Astrocyte (in vitro differentiated cells and primary cell): ENCODE results near the gene CTNNA3. TPM values are rescaled to one million over a fixed set of nuclear protein-coding genes. Genes with fewer than 3 reads are reported as not detected.

Experiments
- DNase-seq: peaks from one replicate; pipeline ENCODE4 v3.0.0-alpha.2; 2010; ENCODE audit warnings: low read depth
- FAIRE-seq: peaks from 2 replicates; lab custom pipeline; 2011; peaks lifted over from hg19 to GRCh38; lab: Jason Lieb, UNC
- H2AFZ ChIP-seq: 2 replicates; pipeline ENCODE4 v1.6.0; 2012; ENCODE audit warnings: low read depth, low read length, inconsistent platforms
- H3K27ac ChIP-seq: 2 replicates; pipeline ENCODE4 v1.5.1; 2011; ENCODE audit warnings: low read depth, low read length, inconsistent platforms
- H3K27me3 ChIP-seq: 2 replicates; pipeline ENCODE4 v1.6.0; 2011; ENCODE audit warnings: low read length, inconsistent platforms; ENCODE audit not compliant: insufficient read depth
- H3K36me3 ChIP-seq: 2 replicates; pipeline ENCODE4 v1.5.1; 2011; ENCODE audit warnings: low read length, inconsistent platforms; ENCODE audit not compliant: insufficient read depth
- H3K4me1 ChIP-seq: 2 replicates; pipeline ENCODE4 v1.5.1; 2011; ENCODE audit warnings: low read length, inconsistent platforms; ENCODE audit not compliant: insufficient read depth
- H3K4me2 ChIP-seq: 2 replicates; pipeline ENCODE4 v1.6.0; 2012; ENCODE audit warnings: low read length, inconsistent platforms
- H3K4me3 ChIP-seq: 2 replicates; pipeline ENCODE4 v1.5.1; 2011; ENCODE audit warnings: low read depth, mild to moderate bottlenecking, low read length, inconsistent platforms; ENCODE audit not compliant: insufficient read depth
- H3K79me2 ChIP-seq: 2 replicates; pipeline ENCODE4 v1.6.0; 2012; ENCODE audit warnings: mild to moderate bottlenecking, low read length, inconsistent platforms; ENCODE audit not compliant: insufficient read depth
- H3K9ac ChIP-seq: 2 replicates; pipeline ENCODE4 v1.6.0; 2012; ENCODE audit warnings: mild to moderate bottlenecking, low read length, inconsistent platforms
- H3K9me3 ChIP-seq: 2 replicates; pipeline ENCODE4 v1.5.1; 2012; ENCODE audit warnings: low read depth, mild to moderate bottlenecking, low read length, inconsistent platforms; ENCODE audit not compliant: insufficient read depth
- H4K20me1 ChIP-seq: 2 replicates; pipeline ENCODE4 v1.6.0; 2012; ENCODE audit warnings: low read length, inconsistent platforms; ENCODE audit not compliant: insufficient read depth
- H3K27ac Mint-ChIP-seq: one replicate; pipeline ENCODE4 v1.8.0; 2021; ENCODE audit warnings: mild to moderate bottlenecking, mixed read lengths; ENCODE audit not compliant: unreplicated experiment
- H3K27me3 Mint-ChIP-seq: one replicate; pipeline ENCODE4 v1.8.0; 2021; ENCODE audit warnings: low read depth, mixed read lengths; ENCODE audit not compliant: unreplicated experiment
- H3K36me3 Mint-ChIP-seq: one replicate; pipeline ENCODE4 v1.8.0; 2021; ENCODE audit warnings: low read depth, mixed read lengths; ENCODE audit not compliant: unreplicated experiment
- H3K4me1 Mint-ChIP-seq: one replicate; pipeline ENCODE4 v1.8.0; 2021; ENCODE audit warnings: low read depth, mixed read lengths; ENCODE audit not compliant: unreplicated experiment
- H3K4me3 Mint-ChIP-seq: one replicate; pipeline ENCODE4 v1.8.0; 2021; ENCODE audit warnings: mild to moderate bottlenecking, moderate library complexity, mixed read lengths; ENCODE audit not compliant: unreplicated experiment
- H3K9me3 Mint-ChIP-seq: one replicate; pipeline ENCODE4 v1.8.0; 2021; ENCODE audit warnings: mild to moderate bottlenecking, mixed read lengths; ENCODE audit not compliant: unreplicated experiment
- EZH2 ChIP-seq: IDR thresholded peaks from 2 replicates; pipeline ENCODE4 v1.6.1; 2012; ENCODE audit warnings: mild to moderate bottlenecking, low read length, inconsistent platforms; ENCODE audit not compliant: insufficient read depth
- total RNA-seq: library from RNA; stranded (reverse); gene quantifications from 2 replicates; pipeline ENCODE4 v1.2.1, GENCODE V29; 2021
- TF ChIP-seq, protein P1 (sequence below): IDR thresholded peaks from 2 replicates; pipeline ENCODE4 v1.5.1; 2011; ENCODE audit warnings: low read depth, mild to moderate bottlenecking, inconsistent platforms, low read length, moderate library complexity; ENCODE audit not compliant: insufficient read depth

The CTNNA3 gene
- total RNA-seq, 1 donor from 2014 or later: 0.73 TPM

DNA sequence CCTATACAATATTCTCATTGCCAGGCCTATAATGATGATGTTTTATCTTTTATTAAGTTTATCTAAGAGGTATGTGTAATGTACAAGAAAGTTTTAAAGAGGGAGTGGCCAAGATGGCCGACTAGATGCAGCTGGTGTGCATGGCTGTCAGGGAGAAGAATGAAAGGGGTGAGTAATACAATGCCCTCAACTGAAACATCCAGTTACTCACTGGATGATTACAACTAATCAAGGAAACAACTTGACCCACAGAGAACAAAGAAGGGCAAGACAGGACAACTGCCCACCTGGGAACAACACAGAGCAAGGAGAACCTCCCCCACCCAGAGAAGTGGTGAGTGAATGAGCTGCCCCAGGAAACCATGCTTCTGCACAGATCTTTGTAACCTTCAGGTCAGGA, 1650.1 kb downstream of the CTNNA3 start:
- no peaks in the 10 kb centered on the region for H3K27me3 ChIP-seq
- no peaks in the 10 kb centered on the region for H3K27me3 Mint-ChIP-seq
- no peak overlapping the region for H2AFZ ChIP-seq
- no peak overlapping the region for H3K4me3 Mint-ChIP-seq
- no peak overlapping the region for H3K27ac Mint-ChIP-seq
- H3K4me1 Mint-ChIP-seq: no peaks in the 10 kb centered on the region
- peaks cover 5% of the 10 kb centered on the region for H3K9me3 ChIP-seq
- H3K27ac ChIP-seq: no peak overlapping the region
- no peak overlapping the region for H3K4me3 ChIP-seq
- no peaks in the 10 kb centered on the region for H3K36me3 ChIP-seq
- no peak for DNase-seq
- TF ChIP-seq, protein P1, sequence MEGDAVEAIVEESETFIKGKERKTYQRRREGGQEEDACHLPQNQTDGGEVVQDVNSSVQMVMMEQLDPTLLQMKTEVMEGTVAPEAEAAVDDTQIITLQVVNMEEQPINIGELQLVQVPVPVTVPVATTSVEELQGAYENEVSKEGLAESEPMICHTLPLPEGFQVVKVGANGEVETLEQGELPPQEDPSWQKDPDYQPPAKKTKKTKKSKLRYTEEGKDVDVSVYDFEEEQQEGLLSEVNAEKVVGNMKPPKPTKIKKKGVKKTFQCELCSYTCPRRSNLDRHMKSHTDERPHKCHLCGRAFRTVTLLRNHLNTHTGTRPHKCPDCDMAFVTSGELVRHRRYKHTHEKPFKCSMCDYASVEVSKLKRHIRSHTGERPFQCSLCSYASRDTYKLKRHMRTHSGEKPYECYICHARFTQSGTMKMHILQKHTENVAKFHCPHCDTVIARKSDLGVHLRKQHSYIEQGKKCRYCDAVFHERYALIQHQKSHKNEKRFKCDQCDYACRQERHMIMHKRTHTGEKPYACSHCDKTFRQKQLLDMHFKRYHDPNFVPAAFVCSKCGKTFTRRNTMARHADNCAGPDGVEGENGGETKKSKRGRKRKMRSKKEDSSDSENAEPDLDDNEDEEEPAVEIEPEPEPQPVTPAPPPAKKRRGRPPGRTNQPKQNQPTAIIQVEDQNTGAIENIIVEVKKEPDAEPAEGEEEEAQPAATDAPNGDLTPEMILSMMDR: no peak
- no peak for TF ChIP-seq EZH2
- H3K4me1 ChIP-seq: no peaks in the 10 kb centered on the region
- no peaks in the 10 kb centered on the region for H4K20me1 ChIP-seq
- peaks cover 16% of the 10 kb centered on the region for H3K9me3 Mint-ChIP-seq
- FAIRE-seq: no peak
- peaks cover 3% of the 10 kb centered on the region for H3K36me3 Mint-ChIP-seq
- no peak overlapping the region for H3K4me2 ChIP-seq
- H3K9ac ChIP-seq: no peak overlapping the region
- no peaks in the 10 kb centered on the region for H3K79me2 ChIP-seq

DNA sequence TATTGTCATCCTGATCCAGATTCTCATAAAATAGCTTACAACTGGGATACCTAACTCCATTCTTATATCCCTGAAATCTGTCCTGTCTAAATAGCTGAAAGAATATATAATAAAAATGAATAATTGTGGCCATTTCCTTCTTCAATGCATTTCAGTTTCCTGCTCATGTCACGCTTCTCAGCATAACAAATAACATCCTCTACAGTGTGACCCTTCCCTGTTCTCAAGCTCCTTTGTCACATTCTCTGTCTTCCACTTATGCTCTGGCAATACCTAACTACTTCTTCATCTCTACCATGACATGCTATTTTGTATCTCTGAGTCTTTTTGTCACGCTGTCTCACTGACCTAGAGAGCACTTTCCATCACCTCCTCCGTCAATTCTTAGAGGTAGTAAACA, 1654.2 kb downstream of the CTNNA3 start:
- no peak for TF ChIP-seq EZH2
- TF ChIP-seq, protein P1: no peak
- no peak overlapping the region for H3K4me3 Mint-ChIP-seq
- H3K36me3 Mint-ChIP-seq: peaks cover 3% of the 10 kb centered on the region
- H3K27me3 ChIP-seq: no peaks in the 10 kb centered on the region
- peaks cover 13% of the 10 kb centered on the region for H3K9me3 Mint-ChIP-seq
- no peaks in the 10 kb centered on the region for H3K36me3 ChIP-seq
- H3K79me2 ChIP-seq: no peaks in the 10 kb centered on the region
- no peaks in the 10 kb centered on the region for H3K4me1 Mint-ChIP-seq
- H3K27me3 Mint-ChIP-seq: no peaks in the 10 kb centered on the region
- H3K4me3 ChIP-seq: no peak overlapping the region
- FAIRE-seq (no peak), DNase-seq (no peak)
- no peaks in the 10 kb centered on the region for H4K20me1 ChIP-seq
- no peak overlapping the region for H3K27ac ChIP-seq
- H3K4me1 ChIP-seq: no peaks in the 10 kb centered on the region
- peaks cover 5% of the 10 kb centered on the region for H3K9me3 ChIP-seq
- H3K9ac ChIP-seq: no peak overlapping the region
- no peak overlapping the region for H3K27ac Mint-ChIP-seq
- no peak overlapping the region for H3K4me2 ChIP-seq
- H2AFZ ChIP-seq: no peak overlapping the region

DNA sequence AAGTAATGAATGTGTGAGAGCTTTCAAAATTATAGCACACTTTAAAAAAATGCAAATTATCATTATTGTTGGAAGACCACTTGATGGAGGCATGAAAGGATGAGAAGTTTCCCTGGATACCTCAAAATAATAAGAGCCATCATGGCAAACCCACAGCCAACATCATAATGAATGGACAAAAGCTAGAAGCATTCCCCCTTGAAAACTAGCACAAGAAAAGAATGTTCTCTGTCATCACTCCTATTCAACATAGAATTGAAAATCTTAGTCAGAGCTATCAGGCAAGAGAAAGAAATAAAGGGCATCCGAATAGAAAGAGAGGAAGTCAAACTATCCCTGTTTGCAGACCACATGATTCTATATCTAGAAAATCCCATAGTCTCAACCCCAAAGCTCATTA, 1657.4 kb downstream of the CTNNA3 start:
- H3K27ac Mint-ChIP-seq: no peak overlapping the region
- H3K4me3 Mint-ChIP-seq: no peak overlapping the region
- no peak overlapping the region for H2AFZ ChIP-seq
- H4K20me1 ChIP-seq: no peaks in the 10 kb centered on the region
- no peaks in the 10 kb centered on the region for H3K4me1 ChIP-seq
- no peaks in the 10 kb centered on the region for H3K27me3 Mint-ChIP-seq
- no peaks in the 10 kb centered on the region for H3K79me2 ChIP-seq
- DNase-seq (no peak), FAIRE-seq (no peak)
- H3K36me3 Mint-ChIP-seq: no peaks in the 10 kb centered on the region
- TF ChIP-seq, protein P1: no peak
- no peak for TF ChIP-seq EZH2
- no peaks in the 10 kb centered on the region for H3K27me3 ChIP-seq
- H3K9ac ChIP-seq: no peak overlapping the region
- H3K4me1 Mint-ChIP-seq: no peaks in the 10 kb centered on the region
- H3K4me3 ChIP-seq: no peak overlapping the region
- H3K4me2 ChIP-seq: no peak overlapping the region
- no peaks in the 10 kb centered on the region for H3K9me3 Mint-ChIP-seq
- H3K36me3 ChIP-seq: no peaks in the 10 kb centered on the region
- H3K27ac ChIP-seq: no peak overlapping the region
- H3K9me3 ChIP-seq: peaks cover 2% of the 10 kb centered on the region
